ENCODE measurements around the gene KIF6.
"Not testable (repeated sequence)": the region's sequence is repeated elsewhere in the genome, so short reads cannot be mapped to it uniquely, and the experiment has no call there.

Gene KIF6

GRCh38 chr6:39553860-39554802 lies 171.1 kb downstream of the KIF6 start:
- DNase-seq (ENCODE audit: low read depth in 2 of 2) = no peak

- no peak for DNase-seq (ENCODE audit: low read depth in 2 of 2)
These were observed 172.2 kb downstream of the KIF6 start for GRCh38 chr6:39553029-39553428.

- DNase-seq (ENCODE audit: low read depth in 2 of 2) = no peak
These were observed 175.0 kb downstream of the KIF6 start for GRCh38 chr6:39550191-39550590.

GRCh38 chr6:39546731-39547130 lies 178.5 kb downstream of the KIF6 start:
- no peak for DNase-seq (ENCODE audit: low read depth in 2 of 2)

GRCh38 chr6:39543950-39544349 lies 181.3 kb downstream of the KIF6 start:
- no peak for DNase-seq (ENCODE audit: low read depth in 2 of 2)

- DNase-seq (ENCODE audit: low read depth in 2 of 2) = no peak
These were observed 182.1 kb downstream of the KIF6 start for GRCh38 chr6:39543095-39543494.

- no peak for DNase-seq (ENCODE audit: low read depth in 2 of 2)
These were observed 184.8 kb downstream of the KIF6 start for GRCh38 chr6:39540454-39540853.

GRCh38 chr6:39530201-39530759 lies 194.9 kb downstream of the KIF6 start:
- no peak for DNase-seq (ENCODE audit: low read depth in 2 of 2)

GRCh38 chr6:39527792-39528564 lies 197.2 kb downstream of the KIF6 start:
- DNase-seq (ENCODE audit: low read depth in 2 of 2) = no peak

GRCh38 chr6:39524007-39524406 lies 201.2 kb downstream of the KIF6 start:
- DNase-seq (ENCODE audit: low read depth in 2 of 2) = no peak

GRCh38 chr6:39521958-39522357 lies 203.2 kb downstream of the KIF6 start:
- DNase-seq (ENCODE audit: low read depth in 2 of 2) = no peak

GRCh38 chr6:39520916-39521315 lies 204.3 kb downstream of the KIF6 start:
- no peak for DNase-seq (ENCODE audit: low read depth in 2 of 2)

GRCh38 chr6:39520411-39520810 lies 204.8 kb downstream of the KIF6 start:
- no peak for DNase-seq (ENCODE audit: low read depth in 2 of 2)

- DNase-seq (ENCODE audit: low read depth in 2 of 2) = no peak
These were observed 207.0 kb downstream of the KIF6 start for GRCh38 chr6:39518221-39518620.

GRCh38 chr6:39517756-39518155 lies 207.5 kb downstream of the KIF6 start:
- no peak for DNase-seq (ENCODE audit: low read depth in 2 of 2)

- DNase-seq (ENCODE audit: low read depth in 2 of 2) = no peak
These were observed 208.7 kb downstream of the KIF6 start for GRCh38 chr6:39516471-39516870.

- no peak for DNase-seq (ENCODE audit: low read depth in 2 of 2)
These were observed 209.7 kb downstream of the KIF6 start for GRCh38 chr6:39515471-39515870.

- no peak for DNase-seq (ENCODE audit: low read depth in 2 of 2)
These were observed 210.2 kb downstream of the KIF6 start for GRCh38 chr6:39515006-39515405.

- DNase-seq (ENCODE audit: low read depth in 2 of 2) = not testable (repeated sequence)
These were observed 215.4 kb downstream of the KIF6 start for GRCh38 chr6:39509831-39510230.

GRCh38 chr6:39508515-39508914 lies 216.7 kb downstream of the KIF6 start:
- no peak for DNase-seq (ENCODE audit: low read depth in 2 of 2)

- no peak for DNase-seq (ENCODE audit: low read depth in 2 of 2)
These were observed 217.7 kb downstream of the KIF6 start for GRCh38 chr6:39507331-39507998.
